ENCODE results near the gene CCDC68.
A peak's percentile ranks its signal among the peaks of the same experiment; 100 is the strongest.

CCDC68 gene, protein sequence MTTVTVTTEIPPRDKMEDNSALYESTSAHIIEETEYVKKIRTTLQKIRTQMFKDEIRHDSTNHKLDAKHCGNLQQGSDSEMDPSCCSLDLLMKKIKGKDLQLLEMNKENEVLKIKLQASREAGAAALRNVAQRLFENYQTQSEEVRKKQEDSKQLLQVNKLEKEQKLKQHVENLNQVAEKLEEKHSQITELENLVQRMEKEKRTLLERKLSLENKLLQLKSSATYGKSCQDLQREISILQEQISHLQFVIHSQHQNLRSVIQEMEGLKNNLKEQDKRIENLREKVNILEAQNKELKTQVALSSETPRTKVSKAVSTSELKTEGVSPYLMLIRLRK

DNA sequence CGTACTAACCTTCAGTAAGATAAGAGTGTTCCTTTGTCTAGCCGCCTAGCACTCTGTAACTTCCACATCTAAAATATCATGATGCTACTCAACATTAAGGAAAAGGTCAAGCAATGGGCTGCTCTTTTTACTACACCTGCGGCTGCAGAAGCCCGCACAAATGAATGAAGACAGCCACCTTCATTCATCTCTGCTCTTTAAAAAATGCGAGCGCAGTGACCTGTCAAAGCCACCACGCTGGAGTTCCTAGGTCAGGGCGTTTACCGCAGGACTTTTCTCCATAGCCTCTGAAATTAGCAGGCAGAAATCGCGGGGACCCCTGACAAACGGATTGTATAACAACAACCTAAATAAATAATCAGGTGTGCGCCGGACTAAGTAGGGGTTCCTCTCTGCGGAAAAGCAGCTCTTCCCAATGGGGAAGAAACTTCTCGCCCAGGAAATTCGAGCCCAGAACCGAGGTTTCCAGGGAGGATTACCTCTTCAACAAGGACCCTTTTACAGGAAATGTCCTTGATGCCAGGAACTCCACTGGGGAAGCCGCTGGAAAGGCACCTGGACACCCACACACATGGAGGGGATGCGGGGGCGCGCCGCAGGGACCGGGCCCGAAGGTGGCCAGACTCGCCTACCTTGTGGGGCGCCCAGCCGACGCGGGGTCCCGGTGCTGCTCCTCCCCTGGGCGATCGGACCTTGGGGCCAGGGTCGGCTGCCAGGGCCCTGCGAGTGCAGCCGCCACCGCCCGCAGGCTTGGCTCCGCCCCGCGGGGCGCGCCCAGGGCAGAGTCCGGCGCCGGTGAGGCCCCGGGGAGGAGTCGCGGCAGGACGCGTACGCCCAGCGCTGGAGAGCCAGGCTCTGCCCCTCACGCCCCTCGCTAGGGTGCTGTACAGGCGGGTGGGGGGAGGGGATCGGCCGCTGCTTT is at the start of gene CCDC68:
Gene CCDC68 (minus strand): TSS at position 758 of the 922 bp plus-strand sequence. CDS start 16,670 bp downstream, outside the sequence.
- Histone ChIP-seq H3K4me3 (no peak within 1 kb of the TSS), H3K9ac (no peak within 1 kb of the TSS), H3K9me3 (replicated peaks in 1 of 11) (peaks cover 5 to 18% (median 10%) of the 10 kb centered on the region in 11 experiments; a peak in 18 of 22 replicates), H3K36me3 (no peaks in the 10 kb centered on the region), H3K27ac (peak within 1 kb of the TSS in 2 of 11 experiments; percentile 62 to 73; a peak in 3 of 22 replicates), H3K27me3 (no peaks in the 10 kb centered on the region), H3K4me1 (peaks cover 0 to 21% (median 5%) of the 10 kb centered on the region in 10 experiments; a peak in 9 of 20 replicates), H3K4me2 (no peak within 1 kb of the TSS), H4K20me1 (no peaks in the 10 kb centered on the region)
- TF ChIP-seq Cebpa-rat (IDR thresholded peaks at IDR 0.05): no peak

DNA sequence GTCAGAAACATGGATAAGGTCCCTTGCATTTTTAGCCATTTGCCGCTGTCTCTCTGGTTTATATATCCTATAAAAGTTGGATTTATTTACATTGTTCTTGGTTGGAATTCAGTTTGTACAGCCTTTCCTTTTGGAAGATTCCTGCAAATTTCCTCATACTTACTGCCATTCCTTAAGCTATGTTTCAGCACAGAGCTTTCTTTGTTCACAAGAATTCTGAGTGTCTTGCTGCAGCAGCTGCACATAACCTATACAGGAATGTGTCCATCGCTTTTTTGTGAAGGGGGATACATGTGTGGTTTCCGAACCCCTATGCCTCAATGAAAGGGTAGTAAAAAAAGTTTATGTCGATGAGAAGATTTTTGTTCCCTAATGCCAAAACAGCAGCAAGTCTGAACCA is 48.3 kb upstream of the CCDC68 start:
- H3K27ac ChIP-seq: no peak overlapping the region
- peaks cover 0 to 6% (median 0%) of the 10 kb centered on the region in 11 experiments; a peak in 2 of 22 replicates for H3K9me3 ChIP-seq (replicated peaks in 1 of 11)
- H3K4me1 ChIP-seq: no peaks in the 10 kb centered on the region
- H3K27me3 ChIP-seq: no peaks in the 10 kb centered on the region
- H3K4me2 ChIP-seq: no peak overlapping the region
- no peaks in the 10 kb centered on the region for H4K20me1 ChIP-seq
- H3K36me3 ChIP-seq: no peaks in the 10 kb centered on the region
- no peak for TF ChIP-seq Cebpa-rat (IDR thresholded peaks at IDR 0.05)
- H3K4me3 ChIP-seq: no peak overlapping the region
- no peak overlapping the region for H3K9ac ChIP-seq

DNA sequence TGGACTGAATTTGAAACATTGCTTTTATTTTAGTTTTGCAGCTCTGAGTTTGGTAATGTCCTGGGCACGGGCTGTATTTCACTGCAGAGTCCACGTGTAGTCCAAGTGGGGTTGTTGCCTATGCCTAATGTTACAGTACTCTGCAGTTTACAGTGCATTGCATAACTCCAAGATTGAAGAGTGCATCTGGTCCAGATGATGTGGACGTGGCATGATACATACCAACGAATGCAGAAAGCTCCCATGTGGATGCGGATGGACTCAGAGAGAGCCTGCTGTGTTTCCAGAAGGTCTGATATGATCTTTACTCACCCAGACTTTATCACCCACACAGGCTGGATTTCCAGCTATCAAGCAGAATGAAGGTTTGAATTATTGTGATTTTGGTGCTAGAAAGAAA is 44.4 kb upstream of the CCDC68 start:
- Histone ChIP-seq H3K4me3 (no peak overlapping the region), H4K20me1 (no peaks in the 10 kb centered on the region), H3K27ac (no peak overlapping the region), H3K36me3 (no peaks in the 10 kb centered on the region), H3K4me1 (no peaks in the 10 kb centered on the region), H3K9ac (no peak overlapping the region), H3K4me2 (no peak overlapping the region), H3K9me3 (replicated peaks in 1 of 11) (no peaks in the 10 kb centered on the region), H3K27me3 (no peaks in the 10 kb centered on the region)
- TF ChIP-seq Cebpa-rat (IDR thresholded peaks at IDR 0.05): no peak

DNA sequence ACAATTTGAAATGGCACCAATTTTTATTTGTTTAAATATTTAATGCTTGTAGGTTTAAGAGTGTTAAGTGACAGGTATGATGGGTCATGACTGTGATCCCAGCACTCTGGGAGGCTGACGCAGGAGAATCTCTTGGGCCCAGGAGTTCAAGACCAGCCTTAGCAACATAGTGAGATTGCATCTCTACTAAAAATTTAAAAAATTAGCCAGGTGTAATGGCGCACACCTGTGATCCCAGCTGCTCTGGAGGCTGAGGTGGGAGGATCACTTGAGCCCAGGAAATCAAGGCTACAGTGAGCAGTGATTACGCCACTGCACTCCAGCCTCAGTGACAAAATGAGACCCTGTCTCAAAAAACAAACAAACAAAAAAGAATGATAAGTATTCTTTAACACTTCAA is 43.0 kb upstream of the CCDC68 start:
- no peaks in the 10 kb centered on the region for H3K27me3 ChIP-seq
- H3K4me2 ChIP-seq: no peak overlapping the region
- no peak for TF ChIP-seq Cebpa-rat (IDR thresholded peaks at IDR 0.05)

DNA sequence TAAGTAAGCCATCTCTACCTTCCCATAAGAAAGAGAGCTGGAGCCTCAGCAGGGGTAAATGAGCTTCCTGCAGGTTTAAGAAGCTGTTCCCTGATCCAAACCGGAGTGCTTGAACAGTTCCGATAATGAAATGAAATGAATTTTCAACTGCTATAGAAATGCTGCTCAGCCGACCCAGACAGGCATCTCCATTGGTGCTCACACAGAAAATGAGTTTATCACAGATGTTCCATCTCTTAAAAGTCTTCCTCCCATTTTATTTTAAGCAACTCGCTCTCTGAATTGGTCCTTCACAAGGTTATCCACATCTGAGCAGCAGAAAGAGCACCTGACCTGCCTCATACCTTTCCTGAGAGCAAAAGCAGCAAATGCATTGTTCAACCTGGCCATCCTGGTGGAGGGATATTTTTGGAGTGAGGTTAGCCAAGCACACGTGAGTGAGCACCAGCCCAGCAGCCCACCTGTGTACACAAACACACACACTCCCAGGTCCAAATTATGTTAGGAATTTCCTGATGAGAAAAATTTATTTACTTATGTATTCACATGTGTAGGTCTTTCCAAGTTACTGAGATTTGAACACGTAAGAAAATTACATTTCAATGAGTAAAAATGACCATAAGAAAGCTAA is 42.2 kb upstream of the CCDC68 start:
- no peak for TF ChIP-seq Cebpa-rat (IDR thresholded peaks at IDR 0.05)
- no peak overlapping the region for H3K27ac ChIP-seq
- no peaks in the 10 kb centered on the region for H3K36me3 ChIP-seq
- no peak overlapping the region for H3K4me3 ChIP-seq
- H3K27me3 ChIP-seq: no peaks in the 10 kb centered on the region
- H3K4me1 ChIP-seq: no peaks in the 10 kb centered on the region
- H3K9ac ChIP-seq: no peak overlapping the region
- H3K4me2 ChIP-seq: no peak overlapping the region
- H3K9me3 ChIP-seq (replicated peaks in 1 of 11): no peaks in the 10 kb centered on the region
- no peaks in the 10 kb centered on the region for H4K20me1 ChIP-seq

More for the DNA sequence above, 43.0 kb upstream of the CCDC68 start:
- Histone ChIP-seq H3K9ac (no peak overlapping the region), H3K9me3 (replicated peaks in 1 of 11) (no peaks in the 10 kb centered on the region), H3K27ac (no peak overlapping the region), H3K4me3 (no peak overlapping the region), H3K4me1 (no peaks in the 10 kb centered on the region), H4K20me1 (no peaks in the 10 kb centered on the region), H3K36me3 (no peaks in the 10 kb centered on the region)

DNA sequence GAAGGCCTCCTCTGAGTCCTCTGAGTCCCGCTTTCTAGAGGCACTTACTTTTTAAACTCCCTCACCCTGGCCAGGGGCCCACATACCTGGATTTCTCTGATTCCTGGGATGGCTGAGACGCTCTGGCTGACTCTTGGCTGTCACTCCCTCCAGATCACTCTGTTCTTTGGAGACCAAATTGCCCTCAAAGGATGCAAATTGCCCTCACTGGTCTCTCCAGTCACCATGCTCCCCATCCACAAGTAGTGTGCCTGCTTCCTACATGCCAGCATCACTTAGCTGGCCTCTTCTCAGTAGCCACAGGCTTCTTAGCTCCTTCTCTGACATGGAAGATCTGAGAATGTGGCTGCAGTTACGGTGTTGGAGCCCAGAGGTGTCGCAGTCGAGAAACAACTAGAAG is 41.3 kb upstream of the CCDC68 start:
- no peaks in the 10 kb centered on the region for H3K9me3 ChIP-seq (replicated peaks in 1 of 11)
- TF ChIP-seq Cebpa-rat (IDR thresholded peaks at IDR 0.05): no peak
- H3K27me3 ChIP-seq: no peaks in the 10 kb centered on the region
- H3K9ac ChIP-seq: no peak overlapping the region
- H3K4me1 ChIP-seq: no peaks in the 10 kb centered on the region
- no peak overlapping the region for H3K4me3 ChIP-seq
- no peaks in the 10 kb centered on the region for H4K20me1 ChIP-seq
- H3K36me3 ChIP-seq: no peaks in the 10 kb centered on the region
- H3K4me2 ChIP-seq: no peak overlapping the region
- H3K27ac ChIP-seq: no peak overlapping the region

DNA sequence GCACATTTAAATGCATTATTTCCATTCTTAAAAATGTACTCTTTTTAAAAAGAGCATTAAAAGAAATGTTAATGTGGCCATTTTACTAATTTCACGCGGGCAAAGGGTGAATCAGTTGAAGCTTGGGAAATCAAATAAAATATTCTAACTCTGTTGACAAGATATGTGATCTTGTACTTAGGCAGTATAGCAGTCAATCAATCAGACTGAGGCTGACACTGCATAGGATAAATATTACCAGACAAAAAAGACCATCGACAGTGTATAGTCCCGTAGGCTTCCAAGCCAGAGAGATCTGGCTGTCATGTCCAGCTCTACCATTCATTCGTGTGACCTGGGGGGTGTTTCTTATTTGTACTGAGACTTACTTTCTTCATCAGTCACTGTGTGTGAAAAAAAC is 39.8 kb upstream of the CCDC68 start:
- Histone ChIP-seq H3K4me2 (no peak overlapping the region), H3K4me1 (no peaks in the 10 kb centered on the region), H3K27me3 (no peaks in the 10 kb centered on the region), H4K20me1 (no peaks in the 10 kb centered on the region), H3K4me3 (no peak overlapping the region), H3K36me3 (no peaks in the 10 kb centered on the region), H3K9me3 (replicated peaks in 1 of 11) (no peaks in the 10 kb centered on the region), H3K9ac (no peak overlapping the region), H3K27ac (no peak overlapping the region)
- TF ChIP-seq Cebpa-rat (IDR thresholded peaks at IDR 0.05): no peak

DNA sequence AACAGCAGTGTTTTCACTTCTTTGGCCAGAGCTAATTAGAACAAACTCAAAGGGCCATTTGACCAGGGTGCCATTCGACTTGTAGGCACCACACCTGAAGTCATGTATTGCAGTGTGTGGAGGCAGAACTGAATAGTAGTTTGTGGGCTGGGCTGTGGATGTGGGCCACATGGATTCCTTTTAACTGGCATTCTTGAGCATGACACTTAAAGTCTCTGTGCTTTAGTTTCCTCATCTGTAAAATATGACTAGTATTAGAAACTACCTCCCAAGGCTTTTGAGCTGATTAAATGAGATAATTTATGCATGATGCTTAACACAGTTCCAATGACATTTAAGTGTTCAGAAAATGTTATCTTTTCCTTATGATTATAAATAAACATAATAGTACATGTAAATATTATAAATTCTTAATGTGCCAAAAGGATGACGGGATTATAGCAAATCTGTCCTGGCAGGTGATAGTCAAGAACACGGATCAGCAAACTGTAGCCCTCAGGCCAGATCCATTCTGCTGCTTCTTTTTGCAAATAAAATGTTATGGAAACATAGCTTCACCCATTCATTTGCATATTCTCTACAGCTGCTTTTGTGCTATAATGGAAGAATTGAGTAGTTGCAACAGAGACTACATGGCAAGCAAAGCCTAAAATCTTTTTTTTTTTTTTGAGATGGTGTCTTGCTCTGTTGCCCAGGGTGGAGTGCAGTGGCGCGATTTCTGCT is 36.3 kb upstream of the CCDC68 start:
- no peak overlapping the region for H3K4me3 ChIP-seq
- H3K27ac ChIP-seq: no peak overlapping the region
- no peaks in the 10 kb centered on the region for H3K4me1 ChIP-seq
- H4K20me1 ChIP-seq: no peaks in the 10 kb centered on the region
- H3K27me3 ChIP-seq: no peaks in the 10 kb centered on the region
- no peak for TF ChIP-seq Cebpa-rat (IDR thresholded peaks at IDR 0.05)
- H3K4me2 ChIP-seq: no peak overlapping the region
- no peaks in the 10 kb centered on the region for H3K36me3 ChIP-seq
- no peaks in the 10 kb centered on the region for H3K9me3 ChIP-seq (replicated peaks in 1 of 11)
- no peak overlapping the region for H3K9ac ChIP-seq

DNA sequence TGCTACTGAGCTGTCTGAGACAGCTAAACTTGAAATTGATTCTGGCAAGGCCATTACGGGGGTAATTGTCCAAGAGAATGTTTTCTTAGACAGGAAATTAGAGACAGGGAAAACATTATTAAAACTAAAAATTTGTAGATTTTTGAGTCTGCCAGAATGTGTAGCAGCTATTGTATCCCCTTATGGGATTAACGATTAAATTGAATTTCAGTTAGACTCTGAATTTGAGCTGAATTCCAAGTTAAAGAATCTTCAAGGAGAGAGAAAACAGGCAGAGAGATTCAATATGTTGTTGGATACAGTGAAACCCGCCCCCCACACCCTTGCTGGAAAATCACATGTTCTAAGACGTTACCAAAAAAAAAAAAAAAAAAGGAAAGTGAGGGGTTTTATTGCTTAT is 32.7 kb upstream of the CCDC68 start:
- no peak overlapping the region for H3K9ac ChIP-seq
- H3K4me3 ChIP-seq: no peak overlapping the region
- H3K4me1 ChIP-seq: no peaks in the 10 kb centered on the region
- H3K27me3 ChIP-seq: no peaks in the 10 kb centered on the region
- TF ChIP-seq Cebpa-rat (IDR thresholded peaks at IDR 0.05): no peak
- no peak overlapping the region for H3K27ac ChIP-seq
- H4K20me1 ChIP-seq: no peaks in the 10 kb centered on the region
- H3K36me3 ChIP-seq: no peaks in the 10 kb centered on the region
- no peak overlapping the region for H3K4me2 ChIP-seq
- 0 out of 22 replicates have a peak, but pooled peaks cover 0 to 6% (median 0%) of the 10 kb centered on the region in 11 experiments for H3K9me3 ChIP-seq (replicated peaks in 1 of 11)

Data from BLaER1 treated with 17β-estradiol and CSF1 and Interleukin-3, amounts not matched to agents 10 nM and 100 nM (cell line).